SJCRH30 (cell line): ENCODE data around the gene SDK2. TPM values are rescaled to one million over a fixed set of nuclear protein-coding genes. Genes with fewer than 3 reads are reported as not detected.

Source experiments
- DNase-seq, 2 experiments: peaks; one replicate each; pipeline ENCODE4 v3.0.0-alpha.2; 2015 to 2020
- H3K27ac ChIP-seq: fragments of 250-450 bp; sonication (Bioruptor Pico); 2 replicates; pipeline ENCODE4 v1.5.1; 2020; ENCODE audit warnings: mild to moderate bottlenecking, moderate library complexity
- H3K27me3 ChIP-seq: fragments of 250-450 bp; sonication (Bioruptor Pico); 2 replicates; pipeline ENCODE4 v1.5.1; 2020; ENCODE audit warnings: mild to moderate bottlenecking, moderate library complexity
- H3K36me3 ChIP-seq: fragments of 250-450 bp; sonication (Bioruptor Pico); 2 replicates; pipeline ENCODE4 v1.5.1; 2020; ENCODE audit warnings: mild to moderate bottlenecking, moderate library complexity
- H3K4me1 ChIP-seq: fragments of 250-450 bp; sonication (Bioruptor Pico); 2 replicates; pipeline ENCODE4 v1.5.1; 2020; ENCODE audit warnings: mild to moderate bottlenecking, moderate library complexity
- H3K4me3 ChIP-seq: fragments of 250-450 bp; sonication (Bioruptor Pico); 2 replicates; pipeline ENCODE4 v1.5.1; 2020; ENCODE audit warnings: mild to moderate bottlenecking, moderate library complexity
- H3K9me3 ChIP-seq: fragments of 250-450 bp; sonication (Bioruptor Pico); replicated peaks from 2 replicates; pipeline ENCODE4 v1.5.1; 2020; ENCODE audit warnings: mild to moderate bottlenecking, moderate library complexity
- total RNA-seq: library from RNA; depleted of rRNA; stranded (reverse); fragments of >200 nt; shearing (Covaris generic); gene quantifications from 2 replicates; pipeline ENCODE4 v1.2.3, GENCODE V29; 2014

Gene SDK2
- total RNA-seq, 1 experiment from 2014 or later = 15.2 TPM

DNA sequence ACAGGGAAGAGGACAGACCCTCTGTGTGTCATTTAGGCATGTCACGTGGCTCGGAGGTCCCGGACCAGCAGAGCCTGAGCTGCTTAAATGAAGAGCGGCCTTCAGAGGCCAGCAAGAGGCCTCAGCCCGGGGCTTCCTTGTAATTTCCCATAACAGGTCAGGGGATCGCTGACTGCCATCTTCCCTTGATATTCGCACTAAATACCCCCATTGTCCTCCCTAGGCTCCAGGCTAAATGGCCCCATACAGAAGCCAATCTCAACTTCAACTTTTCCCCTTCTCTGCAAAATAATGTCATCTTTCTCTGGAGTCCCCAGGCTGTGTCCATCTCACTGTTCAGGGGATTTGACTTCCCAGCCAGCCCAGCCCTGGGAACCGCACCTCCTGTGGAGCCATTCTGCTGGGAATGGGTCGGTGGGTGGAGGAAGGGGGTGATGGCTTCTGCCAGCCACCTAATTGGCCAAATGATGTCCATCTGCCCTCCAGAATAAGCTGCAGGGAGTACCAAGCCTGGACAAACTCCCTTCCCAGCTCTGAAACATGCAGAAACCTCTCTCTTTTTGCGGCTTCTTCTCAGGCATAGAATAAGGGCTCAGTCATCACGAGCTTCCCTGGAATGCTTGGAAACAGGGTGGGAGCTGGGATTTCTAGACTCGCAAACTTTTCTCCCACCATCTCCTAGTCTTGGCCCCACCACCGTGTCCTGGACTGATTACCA is 129.9 kb downstream of the SDK2 start:
- H3K9me3 ChIP-seq = no peaks in the 10 kb centered on the region
- H3K4me3 ChIP-seq = no peak overlapping the region
- H3K27ac ChIP-seq = no peak overlapping the region
- H3K4me1 ChIP-seq = no peaks in the 10 kb centered on the region
- no peaks in the 10 kb centered on the region for H3K36me3 ChIP-seq
- no peak for DNase-seq
- no peaks in the 10 kb centered on the region for H3K27me3 ChIP-seq

DNA sequence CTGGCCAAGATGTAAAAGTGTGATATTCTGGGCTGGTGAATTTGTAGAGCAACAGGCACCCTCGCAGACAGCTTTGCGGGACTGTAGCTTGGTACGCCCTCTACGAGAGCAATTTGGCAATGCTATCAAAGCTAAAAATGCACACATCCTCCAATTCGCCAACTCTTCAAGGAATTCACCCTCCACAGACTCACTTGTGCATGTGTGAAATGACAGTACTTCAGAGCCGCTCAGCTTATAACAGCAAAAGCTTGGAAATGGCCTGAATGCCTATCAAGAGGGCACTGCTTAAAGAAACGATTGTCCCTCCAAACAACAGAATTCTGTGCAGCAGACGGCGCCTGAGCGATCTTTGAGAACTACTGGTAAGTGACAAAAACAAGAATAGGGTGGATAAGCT is 130.8 kb downstream of the SDK2 start:
- DNase-seq = no peak
- Histone ChIP-seq H3K9me3 (no peaks in the 10 kb centered on the region), H3K36me3 (no peaks in the 10 kb centered on the region), H3K27ac (no peak overlapping the region), H3K4me3 (no peak overlapping the region), H3K27me3 (no peaks in the 10 kb centered on the region), H3K4me1 (no peaks in the 10 kb centered on the region)

DNA sequence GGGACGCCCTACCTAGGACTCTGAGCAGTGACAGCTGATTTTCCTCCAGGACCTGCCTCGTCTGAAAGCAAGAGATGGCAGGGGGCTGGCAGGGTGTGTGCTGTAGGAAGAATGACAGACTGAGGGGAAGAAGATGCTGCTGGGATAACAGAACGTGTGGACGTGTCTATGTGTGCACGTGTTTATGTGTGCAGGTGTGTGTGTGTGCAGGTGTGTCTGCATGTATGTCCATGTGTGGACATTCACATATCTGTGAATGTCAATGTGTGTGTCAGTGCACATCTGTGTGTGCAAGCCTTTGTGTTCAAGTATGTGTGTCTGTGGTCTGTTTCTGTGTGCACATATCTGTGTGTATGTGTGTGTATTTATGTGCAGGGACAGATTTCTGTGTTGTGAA is 132.5 kb downstream of the SDK2 start:
- H3K36me3 ChIP-seq = no peaks in the 10 kb centered on the region
- H3K9me3 ChIP-seq = no peaks in the 10 kb centered on the region

DNA sequence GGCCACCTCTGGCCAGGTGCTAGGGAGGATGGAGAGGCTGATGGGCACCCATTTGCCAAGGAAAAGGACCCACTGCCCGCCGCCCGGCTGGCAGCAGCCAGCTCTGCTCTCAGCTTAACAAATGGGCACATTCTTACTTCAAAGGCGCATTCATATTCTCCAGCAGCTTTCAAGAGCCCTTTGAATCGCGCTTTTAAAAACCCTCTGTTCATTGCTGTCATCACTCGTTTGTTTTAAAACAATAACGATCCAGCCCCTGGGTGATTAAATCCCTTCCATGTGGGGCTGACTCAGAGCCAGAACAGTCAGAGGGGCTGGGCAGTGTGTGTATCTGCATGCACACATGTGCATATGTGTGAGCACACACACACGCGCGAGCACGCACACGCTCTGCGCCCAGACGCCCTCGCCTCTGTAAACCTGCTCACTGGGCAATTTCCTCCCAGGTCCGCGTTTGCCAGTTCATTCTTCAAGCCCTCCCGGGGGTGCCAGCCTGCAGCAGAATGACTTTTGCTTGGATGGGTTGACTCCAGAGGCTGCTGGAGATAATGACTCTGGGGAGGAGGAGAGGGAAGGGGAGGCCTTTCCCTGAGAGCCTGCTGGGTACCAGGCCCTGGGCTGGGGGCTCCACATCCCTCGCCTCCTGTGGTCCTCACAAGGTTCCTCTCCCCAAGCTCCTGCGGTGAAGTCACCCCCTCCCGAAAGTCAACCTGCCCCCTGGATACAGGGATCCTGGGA is 133.1 kb downstream of the SDK2 start:
- Histone ChIP-seq H3K36me3 (no peaks in the 10 kb centered on the region), H3K27ac (no peak overlapping the region), H3K9me3 (no peaks in the 10 kb centered on the region), H3K4me1 (no peaks in the 10 kb centered on the region), H3K27me3 (no peaks in the 10 kb centered on the region), H3K4me3 (no peak overlapping the region)
- no peak for DNase-seq

More for the DNA sequence above, 132.5 kb downstream of the SDK2 start:
- no peaks in the 10 kb centered on the region for H3K27me3 ChIP-seq
- no peak overlapping the region for H3K27ac ChIP-seq
- H3K4me3 ChIP-seq = no peak overlapping the region
- H3K4me1 ChIP-seq = no peaks in the 10 kb centered on the region
- no peak for DNase-seq

DNA sequence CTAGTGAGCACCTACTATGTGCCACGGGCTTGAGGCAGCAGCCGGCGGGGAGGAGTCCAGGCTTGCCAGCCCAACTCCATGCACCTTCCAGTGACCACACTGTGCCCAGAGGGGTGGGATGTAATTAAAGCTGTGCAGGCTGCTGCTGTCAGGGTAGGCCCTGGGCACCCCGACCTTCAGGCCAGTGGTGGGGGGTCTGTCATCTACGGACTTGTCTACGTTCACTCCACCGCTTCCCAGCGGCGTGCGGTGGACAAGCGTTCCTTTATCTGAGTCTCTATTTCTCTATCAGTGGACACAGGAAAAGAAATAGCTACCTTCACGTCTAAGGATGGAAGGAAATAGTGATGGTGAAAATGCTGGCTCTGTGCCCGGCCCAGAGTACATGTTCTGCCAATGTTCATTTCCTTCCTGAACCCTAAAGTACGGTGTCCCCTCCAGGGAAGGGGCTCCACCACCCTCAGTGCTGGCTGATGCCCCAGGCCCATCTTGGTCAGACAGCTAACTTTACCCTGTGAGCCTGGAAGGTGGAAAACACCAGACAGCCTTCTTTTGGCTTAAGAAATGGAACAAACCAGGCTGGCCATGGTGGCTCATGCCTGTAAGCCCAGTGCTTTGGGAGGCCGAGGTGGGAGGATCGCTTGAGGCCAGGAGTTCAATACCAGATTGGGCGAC is 135.2 kb downstream of the SDK2 start:
- Histone ChIP-seq H3K27ac (no peak overlapping the region), H3K27me3 (no peaks in the 10 kb centered on the region), H3K4me1 (no peaks in the 10 kb centered on the region), H3K36me3 (no peaks in the 10 kb centered on the region; the same call in 1 of the 2 replicates), H3K9me3 (no peaks in the 10 kb centered on the region), H3K4me3 (no peak overlapping the region)
- no peak for DNase-seq

DNA sequence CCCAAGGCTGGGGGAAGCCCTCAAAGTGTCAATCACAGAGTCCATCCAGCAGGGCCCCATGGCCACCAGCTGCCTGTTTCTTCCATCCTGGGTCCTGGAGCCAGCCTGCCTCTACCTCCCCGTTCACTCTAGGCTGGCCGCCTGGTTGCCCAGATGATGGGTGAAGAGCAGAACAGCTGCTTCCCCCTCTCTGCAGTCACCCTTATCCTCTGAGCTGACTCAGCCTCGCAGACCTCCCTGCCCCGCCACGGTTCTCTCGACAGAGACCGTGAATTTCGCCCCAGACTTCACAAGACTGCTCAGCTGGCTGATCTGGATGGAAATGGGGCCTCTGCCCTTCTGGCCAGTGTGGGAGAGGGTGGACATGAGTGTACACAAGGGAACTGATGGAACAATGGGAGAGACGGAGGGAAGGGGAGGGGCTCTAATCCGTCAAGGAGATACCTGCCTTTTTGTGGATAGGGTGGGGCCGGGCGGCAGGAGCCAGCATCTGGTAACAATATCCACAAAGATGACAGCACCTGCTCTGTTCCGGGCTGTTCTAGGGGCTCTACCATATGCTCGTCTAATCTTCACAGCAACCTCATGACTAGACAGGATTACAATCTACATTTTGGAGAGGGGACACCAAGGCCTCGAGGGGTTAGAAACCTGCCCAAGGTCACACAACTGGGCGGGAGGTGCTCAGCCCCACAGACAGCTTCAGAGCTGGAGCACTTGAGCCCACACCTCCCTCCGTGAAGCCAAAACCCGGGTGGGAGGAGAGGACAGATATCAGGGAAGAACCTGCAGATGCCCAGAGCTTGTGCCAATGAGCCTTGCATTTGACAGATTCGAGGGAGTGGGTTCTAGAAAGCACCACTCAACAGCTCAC is 136.0 kb downstream of the SDK2 start:
- no peak overlapping the region for H3K27ac ChIP-seq
- H3K4me3 ChIP-seq = no peak overlapping the region
- DNase-seq = peak; percentile 31 to 33
- H3K27me3 ChIP-seq = no peaks in the 10 kb centered on the region
- H3K9me3 ChIP-seq = no peaks in the 10 kb centered on the region
- peaks cover 2% of the 10 kb centered on the region; the same call in 1 of the 2 replicates for H3K36me3 ChIP-seq
- no peaks in the 10 kb centered on the region for H3K4me1 ChIP-seq

DNA sequence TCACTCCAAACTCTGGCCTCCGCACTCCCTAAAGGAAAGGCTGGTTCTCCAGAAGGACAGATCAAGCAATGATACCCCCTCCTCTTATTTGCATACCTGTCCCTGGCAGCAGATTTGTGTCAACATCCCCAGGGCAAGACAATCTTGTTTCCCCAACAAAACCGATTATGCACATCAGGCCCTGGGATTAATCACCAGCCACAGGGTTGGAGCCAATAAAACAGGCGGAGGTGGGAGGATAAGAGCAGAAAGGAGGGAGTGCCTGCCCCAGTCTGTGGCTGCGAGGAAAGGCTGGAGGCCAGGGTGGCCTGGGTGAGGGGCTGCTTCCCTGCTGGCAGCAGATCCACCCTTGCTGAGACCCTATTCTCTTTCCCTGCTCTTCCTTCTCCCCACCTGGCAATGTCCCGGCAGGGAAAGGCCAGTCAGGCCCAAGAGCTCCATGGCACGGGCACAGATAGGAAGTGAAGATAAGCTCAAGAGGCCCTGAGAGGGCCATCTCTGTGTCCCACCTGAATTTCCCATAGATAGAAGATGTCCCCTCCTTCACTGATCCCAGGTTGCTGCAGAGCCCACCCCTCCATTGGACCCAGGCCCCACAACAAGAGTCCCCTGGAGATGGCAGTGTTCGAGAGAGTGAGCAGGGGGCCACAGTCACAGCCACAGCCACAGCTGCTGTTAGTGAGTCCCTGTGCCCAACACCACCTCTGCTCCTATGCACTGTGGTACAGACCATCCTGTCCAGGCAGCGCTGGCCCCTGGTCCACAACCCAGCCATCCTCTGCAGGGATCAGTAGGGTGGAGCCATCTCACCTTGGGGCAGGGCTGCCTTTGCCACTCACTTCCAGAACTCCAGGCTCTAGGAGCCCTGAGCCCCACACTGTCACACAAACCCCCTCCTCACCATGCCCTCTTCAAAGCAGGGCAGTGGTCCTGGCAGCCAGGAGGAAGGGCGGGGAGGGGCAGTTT is 137.5 kb downstream of the SDK2 start:
- Histone ChIP-seq H3K27me3 (no peaks in the 10 kb centered on the region), H3K9me3 (no peaks in the 10 kb centered on the region), H3K4me3 (no peak overlapping the region), H3K27ac (no peak overlapping the region), H3K36me3 (peaks cover 2% of the 10 kb centered on the region; the same call in 1 of the 2 replicates), H3K4me1 (no peaks in the 10 kb centered on the region)
- no peak for DNase-seq

DNA sequence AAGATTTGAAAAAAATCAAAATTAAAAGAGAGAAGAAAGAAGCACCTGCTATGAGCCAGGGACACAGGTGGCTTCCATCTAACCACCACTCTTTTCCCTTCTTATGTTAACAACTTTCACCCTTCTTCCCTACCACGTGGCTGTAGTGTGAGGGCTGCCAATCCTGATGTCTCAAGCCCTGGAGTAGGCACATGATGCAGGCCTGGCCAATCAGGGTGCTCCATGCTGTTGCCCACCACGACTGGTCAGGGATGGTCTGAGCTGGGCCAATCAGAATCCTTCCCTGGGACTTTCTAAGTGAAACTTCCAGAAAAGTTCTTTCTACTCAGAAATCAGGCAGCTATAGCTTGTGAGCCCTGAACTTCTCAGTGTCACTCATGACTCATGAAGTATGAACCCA is 140.7 kb downstream of the SDK2 start:
- no peaks in the 10 kb centered on the region for H3K9me3 ChIP-seq
- no peak for DNase-seq
- H3K27ac ChIP-seq = no peak overlapping the region
- peaks cover 2% of the 10 kb centered on the region; the same call in 1 of the 2 replicates for H3K36me3 ChIP-seq
- H3K27me3 ChIP-seq = no peaks in the 10 kb centered on the region
- no peak overlapping the region for H3K4me3 ChIP-seq
- H3K4me1 ChIP-seq = no peaks in the 10 kb centered on the region

DNA sequence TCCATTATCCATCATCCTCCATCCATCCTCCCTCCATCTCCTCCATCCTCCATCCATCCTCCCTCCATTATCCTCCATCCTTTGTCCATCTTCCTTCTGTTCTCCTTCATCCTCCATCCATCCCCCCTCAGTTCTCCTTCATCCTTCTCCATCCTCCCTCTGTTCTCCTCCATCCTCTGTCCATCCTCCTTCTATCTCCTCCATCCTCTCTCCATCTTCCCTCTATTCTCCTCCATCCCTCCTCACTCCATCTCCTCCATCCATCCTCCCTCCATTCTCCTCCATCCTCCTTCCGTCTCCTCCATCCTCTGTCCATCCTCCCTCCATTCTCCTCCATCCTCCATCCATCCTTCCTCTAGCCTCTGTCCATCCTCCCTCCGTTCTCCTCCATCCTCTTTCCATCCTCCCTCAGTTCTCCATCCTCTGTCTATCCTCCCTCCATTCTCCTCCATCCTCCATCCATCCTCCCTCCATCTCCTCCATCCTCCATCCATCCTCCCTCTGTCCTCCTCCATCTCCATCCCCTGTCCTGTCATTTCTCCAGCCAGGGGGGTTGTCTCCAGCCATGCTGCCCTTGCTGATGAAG is 143.7 kb downstream of the SDK2 start:
- DNase-seq = no peak
- no peaks in the 10 kb centered on the region for H3K4me1 ChIP-seq
- no peak overlapping the region for H3K4me3 ChIP-seq
- H3K36me3 ChIP-seq = peaks cover 2% of the 10 kb centered on the region; the same call in 1 of the 2 replicates
- no peaks in the 10 kb centered on the region for H3K9me3 ChIP-seq
- H3K27ac ChIP-seq = no peak overlapping the region
- no peaks in the 10 kb centered on the region for H3K27me3 ChIP-seq

DNA sequence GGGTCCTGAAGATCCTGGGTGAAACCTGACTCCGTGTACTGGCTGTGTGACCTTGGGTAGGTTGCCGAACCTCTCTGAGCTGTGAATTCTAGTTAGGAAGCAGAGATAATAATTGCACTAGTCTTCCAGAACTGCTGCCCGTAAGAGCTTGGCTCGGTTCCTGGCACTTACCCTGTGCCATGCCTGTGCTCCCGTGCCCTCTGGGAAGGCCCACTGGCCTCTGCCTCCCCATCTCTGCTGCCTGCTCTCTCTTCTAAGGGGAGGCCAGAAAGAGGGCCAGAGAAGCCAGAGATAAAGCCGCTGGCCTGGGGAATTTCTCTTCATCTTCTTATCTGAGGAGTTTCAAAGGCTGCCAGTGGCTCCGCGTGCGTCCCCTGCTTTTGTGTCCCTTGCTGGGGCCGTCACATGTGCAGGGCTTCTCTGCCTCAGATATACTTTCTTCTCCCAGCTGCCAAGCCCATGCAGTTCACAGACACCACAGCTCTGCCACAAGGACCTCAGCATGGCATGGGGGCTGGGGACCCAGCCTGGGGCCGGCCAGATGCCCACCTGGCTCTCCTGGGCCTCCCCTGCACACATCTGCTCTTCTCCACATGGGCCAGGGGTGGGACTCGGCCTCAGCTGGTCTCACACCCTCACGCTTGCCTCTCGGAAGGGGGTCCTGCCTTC is 145.2 kb downstream of the SDK2 start:
- H3K4me1 ChIP-seq = no peaks in the 10 kb centered on the region
- H3K27me3 ChIP-seq = no peaks in the 10 kb centered on the region
- peaks cover 2% of the 10 kb centered on the region; the same call in 1 of the 2 replicates for H3K36me3 ChIP-seq
- no peak overlapping the region for H3K4me3 ChIP-seq
- no peak for DNase-seq
- H3K27ac ChIP-seq = no peak overlapping the region
- no peaks in the 10 kb centered on the region for H3K9me3 ChIP-seq

DNA sequence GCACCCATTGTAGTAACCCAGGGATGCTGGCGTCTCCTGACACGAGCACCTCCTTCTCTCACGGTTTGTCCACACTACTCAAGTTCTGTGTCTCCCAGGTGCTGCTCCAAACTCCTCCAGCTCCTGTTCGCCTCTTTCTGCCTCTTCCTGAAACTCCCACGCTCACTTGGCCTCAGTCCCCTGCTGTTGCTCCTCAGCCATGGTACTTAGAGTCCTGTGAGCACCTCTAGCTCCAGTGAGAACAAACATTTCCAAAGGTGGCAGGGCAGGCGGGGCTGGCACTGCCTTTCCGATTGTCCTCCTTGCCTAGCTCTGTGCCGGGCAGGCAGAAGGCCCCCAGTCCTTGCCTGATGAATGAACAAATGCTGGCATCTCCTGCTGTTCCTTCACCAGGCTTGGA is 146.1 kb downstream of the SDK2 start:
- Histone ChIP-seq H3K36me3 (no peaks in the 10 kb centered on the region; the same call in 1 of the 2 replicates), H3K4me3 (no peak overlapping the region), H3K9me3 (no peaks in the 10 kb centered on the region), H3K27ac (no peak overlapping the region), H3K27me3 (no peaks in the 10 kb centered on the region), H3K4me1 (no peaks in the 10 kb centered on the region)
- DNase-seq = no peak

DNA sequence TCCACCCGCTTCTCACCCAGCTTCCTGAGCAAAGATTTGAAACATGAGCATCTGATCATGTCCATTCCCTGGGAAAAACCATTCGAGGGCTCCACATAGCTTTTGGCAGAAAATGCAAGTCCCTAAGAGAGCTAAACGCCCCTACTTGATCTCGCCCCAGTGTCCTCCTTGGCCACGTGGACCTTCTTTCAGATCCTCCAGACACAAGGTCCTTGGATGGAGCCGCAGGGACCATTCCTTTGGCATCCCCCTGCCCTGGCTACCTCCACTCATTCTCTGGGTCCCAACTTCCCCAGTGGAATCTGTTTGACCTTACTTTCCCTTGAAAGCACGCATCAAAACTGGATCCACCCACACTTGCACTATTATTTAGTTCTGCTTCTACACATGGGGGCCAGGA is 146.5 kb downstream of the SDK2 start:
- no peaks in the 10 kb centered on the region for H3K4me1 ChIP-seq
- no peak overlapping the region for H3K4me3 ChIP-seq
- no peaks in the 10 kb centered on the region; the same call in 1 of the 2 replicates for H3K36me3 ChIP-seq
- no peaks in the 10 kb centered on the region for H3K27me3 ChIP-seq
- H3K9me3 ChIP-seq = no peaks in the 10 kb centered on the region
- DNase-seq = no peak
- no peak overlapping the region for H3K27ac ChIP-seq

DNA sequence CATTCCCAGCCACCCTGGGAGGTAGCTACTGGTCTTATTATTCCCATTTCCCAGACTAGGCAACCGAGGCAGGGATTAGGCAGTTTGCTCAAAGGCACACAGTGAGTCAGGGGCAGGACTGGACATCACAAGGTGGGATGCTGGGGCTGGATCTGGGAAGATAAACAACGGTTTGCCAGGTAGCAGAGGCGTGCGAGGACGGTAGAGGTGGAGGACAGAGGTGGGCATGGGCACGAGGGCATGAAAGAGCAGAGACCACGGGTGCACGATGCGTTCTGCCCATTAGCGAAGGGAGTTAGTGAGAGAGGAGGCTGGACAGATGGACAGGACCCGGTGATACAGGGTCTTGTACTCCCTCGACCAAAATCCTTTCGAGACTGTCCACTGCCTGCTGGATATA is 148.0 kb downstream of the SDK2 start:
- no peak for DNase-seq
- Histone ChIP-seq H3K4me1 (no peaks in the 10 kb centered on the region), H3K9me3 (no peaks in the 10 kb centered on the region), H3K36me3 (no peaks in the 10 kb centered on the region; the same call in 1 of the 2 replicates), H3K27ac (no peak overlapping the region), H3K4me3 (no peak overlapping the region), H3K27me3 (no peaks in the 10 kb centered on the region)
